Stimulated activated CD8-positive, alpha-beta memory T cell treated with anti-CD3 and anti-CD28 coated beads, Interleukin-2, amount 100 ng/mL, for 48 hours (primary cell): ENCODE measurements around the gene SPTBN1.

Source experiments
- DNase-seq, 2 donors: peaks; one replicate each; pipeline ENCODE4 v3.0.0-alpha.2; 2020; ENCODE audit warnings: low read depth in 2 of 2

SPTBN1 gene

GRCh38 chr2:54704688-54705605 lies 248.8 kb downstream of the SPTBN1 start:
- DNase-seq: no peak

GRCh38 chr2:54706622-54707021 lies 250.5 kb downstream of the SPTBN1 start:
- DNase-seq: no peak

GRCh38 chr2:54708584-54709335 lies 252.6 kb downstream of the SPTBN1 start:
- DNase-seq: no peak

DNA sequence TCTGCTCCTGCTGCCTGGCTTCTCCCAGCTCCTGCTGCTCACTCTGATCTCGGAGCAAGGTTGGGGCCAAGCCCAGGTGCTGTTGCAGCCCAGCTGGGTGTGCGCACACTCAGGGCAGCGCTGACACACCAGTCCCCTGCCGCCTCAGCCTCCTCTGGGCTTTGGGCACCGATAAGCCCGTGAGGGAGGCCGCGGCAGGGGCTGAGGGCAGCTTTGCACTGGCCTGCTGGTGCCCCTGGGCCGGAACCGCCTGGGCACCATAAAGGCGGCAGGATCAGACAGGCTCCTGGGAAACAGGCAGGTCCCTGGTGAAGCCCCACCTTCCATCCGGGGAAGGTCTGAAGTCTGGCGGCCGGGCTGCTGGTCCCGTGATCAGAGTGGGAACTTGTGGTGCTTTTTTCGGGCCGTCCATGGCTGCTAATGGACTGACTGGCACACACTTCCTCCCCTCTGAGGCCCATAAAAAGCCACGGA lies 253.2 kb downstream of the SPTBN1 start:
- DNase-seq: no peak

- no peak for DNase-seq
Measured at GRCh38 chr2:54710216-54710615, 254.1 kb downstream of the SPTBN1 start.

- no peak for DNase-seq
Measured at GRCh38 chr2:54712516-54712915, 256.4 kb downstream of the SPTBN1 start.

DNA sequence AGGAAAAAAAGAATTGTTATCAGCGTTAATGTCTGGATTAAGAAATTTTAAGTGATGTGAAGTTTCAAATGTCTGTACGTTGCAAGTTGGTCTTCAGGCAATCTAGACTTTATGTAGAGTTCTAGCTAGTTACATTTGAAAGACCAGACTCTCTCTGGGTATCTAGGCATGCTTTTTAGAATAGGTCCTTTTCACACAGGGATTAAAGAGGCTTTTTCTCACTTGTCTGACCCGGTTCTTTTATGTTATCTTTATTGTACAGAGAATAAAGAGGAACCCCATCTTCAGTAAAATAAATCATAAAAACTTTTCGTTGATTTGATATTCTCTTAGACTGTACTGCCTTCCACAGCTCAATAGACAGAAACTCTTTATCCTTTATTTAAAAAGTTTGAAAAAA lies 258.9 kb downstream of the SPTBN1 start:
- DNase-seq: no peak

DNA sequence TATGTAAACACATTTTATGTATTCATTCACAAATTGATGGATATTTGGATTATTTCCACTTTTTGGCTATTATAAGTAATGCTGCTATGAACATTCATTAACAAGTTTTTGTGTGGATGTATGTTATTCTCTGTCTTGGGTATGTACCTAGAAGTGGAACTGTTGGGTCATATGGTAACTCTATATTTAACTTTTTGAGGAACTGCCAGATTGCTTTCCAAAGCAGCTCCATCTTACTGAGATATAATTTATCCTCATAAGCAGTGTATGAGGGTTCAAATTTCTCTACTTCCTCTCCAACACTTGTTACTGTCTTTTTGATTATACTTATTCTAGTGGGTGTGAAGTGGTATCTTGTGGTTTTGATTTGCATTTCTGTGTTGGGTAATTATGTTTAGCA lies 260.2 kb downstream of the SPTBN1 start:
- DNase-seq: no peak

GRCh38 chr2:54720563-54720962 lies 264.4 kb downstream of the SPTBN1 start:
- no peak for DNase-seq
